CD4-positive, alpha-beta T cell treated with Interferon gamma for 1 hour (primary cell): ENCODE results near the gene SMC3.

ENCODE experiments used
- DNase-seq: peaks from one replicate; pipeline ENCODE4 v3.0.0-alpha.2; 2020

The SMC3 gene

DNA sequence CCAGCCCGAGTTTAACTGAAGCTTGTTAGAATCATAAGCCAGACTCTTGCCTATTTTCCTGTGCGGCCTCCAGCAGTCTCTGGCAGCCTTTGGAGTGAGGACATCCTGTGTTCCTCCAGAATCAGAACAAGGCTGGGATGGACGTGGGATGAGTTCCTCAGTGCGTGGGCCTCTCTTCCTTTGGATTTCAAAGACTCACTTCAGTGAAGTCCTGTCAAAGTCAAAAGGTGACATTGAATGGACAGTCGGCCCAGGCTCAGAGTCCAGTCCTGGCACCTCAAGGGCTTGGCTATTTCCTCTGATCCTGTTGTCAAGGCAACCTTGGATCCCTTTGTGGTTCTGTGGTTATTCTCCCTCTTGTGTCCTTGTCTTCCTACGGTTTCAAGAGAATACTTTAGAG is 21.4 kb upstream of the SMC3 start:
- no peak for DNase-seq

- no peak for DNase-seq
Observed at GRCh38 chr10:110546499-110547110, 20.9 kb upstream of the SMC3 start.

DNA sequence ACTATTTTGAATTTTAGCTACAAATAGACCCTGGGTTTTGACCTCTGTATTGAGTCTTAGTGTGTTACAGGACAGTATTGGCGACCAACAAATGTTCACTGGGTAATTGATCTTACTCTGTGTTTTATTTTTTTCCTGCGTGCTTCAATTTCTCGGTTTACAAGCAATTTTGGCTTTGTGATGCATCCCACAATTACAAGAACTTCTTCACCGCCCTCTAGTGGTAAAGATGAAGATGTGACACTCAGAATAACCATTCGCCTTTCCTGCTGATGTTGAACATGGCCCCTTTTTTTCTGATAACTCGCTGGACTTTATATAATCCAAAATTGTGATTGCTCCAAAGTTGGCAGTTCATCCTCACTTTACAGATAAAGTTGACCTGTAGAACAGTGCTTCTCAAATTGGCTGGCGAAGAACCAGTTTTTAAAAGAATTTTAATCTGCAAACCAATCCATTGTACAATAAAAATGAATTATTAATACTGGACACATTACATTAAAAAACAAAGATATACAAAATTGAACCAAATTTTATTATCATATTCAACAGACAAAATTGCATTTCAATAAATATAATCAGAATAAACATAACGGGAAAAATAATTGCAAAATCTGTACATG is 20.2 kb upstream of the SMC3 start:
- DNase-seq, result no peak

DNA sequence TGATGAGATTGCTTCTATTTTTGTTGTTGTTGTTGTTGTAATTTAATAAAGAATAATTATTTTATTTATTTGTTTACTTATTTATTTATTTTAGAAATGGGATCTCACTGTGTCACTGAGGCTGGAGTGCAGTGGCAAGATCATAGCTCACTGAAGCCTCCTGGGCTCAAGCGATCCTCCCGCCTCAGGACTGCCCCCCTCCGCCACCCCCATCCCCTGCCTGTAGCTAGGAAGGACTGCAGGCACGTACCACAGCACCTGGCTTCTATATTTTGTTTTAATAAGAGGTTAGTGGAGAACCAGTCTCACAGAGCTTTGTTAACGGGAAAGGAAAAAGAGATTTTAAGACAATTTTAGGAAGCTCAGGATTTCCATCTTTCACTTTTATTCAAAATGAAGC is 19.5 kb upstream of the SMC3 start:
- DNase-seq, result no peak

GRCh38 chr10:110549211-110549610 is 18.3 kb upstream of the SMC3 start:
- DNase-seq, result no peak

DNA sequence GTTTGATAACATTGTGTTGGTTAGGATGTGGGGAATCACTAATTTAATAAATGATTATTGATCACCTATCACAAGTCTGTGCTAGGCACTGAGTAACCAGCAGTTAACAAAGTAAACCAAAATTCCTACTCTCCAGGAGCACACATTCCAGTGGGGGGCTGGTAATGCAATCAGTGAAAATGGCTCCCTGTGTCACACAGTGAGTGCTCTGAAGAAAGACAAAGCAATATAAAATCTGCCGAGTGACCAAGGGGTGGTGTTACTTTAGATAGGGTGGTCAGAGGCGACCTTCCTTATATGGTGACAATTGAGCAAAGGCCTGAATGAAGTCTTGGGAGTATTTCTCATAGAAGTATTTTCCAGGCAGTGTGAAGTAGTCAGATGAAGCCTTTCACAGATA is 13.6 kb upstream of the SMC3 start:
- DNase-seq, result no peak

GRCh38 chr10:110556296-110556695 is 11.2 kb upstream of the SMC3 start:
- no peak for DNase-seq

DNA sequence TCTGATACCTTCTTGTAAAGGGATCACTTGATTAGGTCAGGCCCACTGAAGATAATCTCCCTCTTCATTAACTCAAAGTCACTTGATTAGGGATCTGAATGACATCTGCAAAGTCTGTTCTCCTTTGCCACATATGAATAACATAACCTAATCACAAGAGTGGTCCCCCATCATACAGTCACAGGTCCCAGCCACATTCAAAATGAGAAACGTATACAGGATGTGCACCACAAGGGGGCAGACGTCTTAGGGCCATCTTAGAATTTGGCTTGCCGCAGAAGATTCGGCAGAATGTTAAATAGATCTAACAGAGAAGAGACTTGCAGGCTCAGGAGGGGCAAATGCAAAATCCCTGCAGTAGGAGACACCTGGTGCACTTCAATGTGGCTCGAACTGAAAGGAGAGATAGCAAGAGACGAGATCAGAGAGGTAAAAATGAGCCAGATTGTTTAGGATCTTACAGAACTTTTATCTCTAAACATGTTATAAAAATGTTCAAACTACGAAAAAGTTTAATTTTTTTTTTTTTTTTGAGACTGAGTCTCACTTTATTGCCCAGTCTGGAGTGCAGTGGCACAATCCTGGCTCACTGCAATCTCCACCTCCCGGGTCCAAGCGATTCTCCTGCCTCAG is 10.4 kb upstream of the SMC3 start:
- peak; percentile 44 for DNase-seq

- no peak for DNase-seq
Observed at GRCh38 chr10:110558041-110558440, 9.5 kb upstream of the SMC3 start.

- no peak for DNase-seq
Observed at GRCh38 chr10:110560012-110560411, 7.5 kb upstream of the SMC3 start.

- no peak for DNase-seq
Observed at GRCh38 chr10:110561292-110561691, 6.2 kb upstream of the SMC3 start.

DNA sequence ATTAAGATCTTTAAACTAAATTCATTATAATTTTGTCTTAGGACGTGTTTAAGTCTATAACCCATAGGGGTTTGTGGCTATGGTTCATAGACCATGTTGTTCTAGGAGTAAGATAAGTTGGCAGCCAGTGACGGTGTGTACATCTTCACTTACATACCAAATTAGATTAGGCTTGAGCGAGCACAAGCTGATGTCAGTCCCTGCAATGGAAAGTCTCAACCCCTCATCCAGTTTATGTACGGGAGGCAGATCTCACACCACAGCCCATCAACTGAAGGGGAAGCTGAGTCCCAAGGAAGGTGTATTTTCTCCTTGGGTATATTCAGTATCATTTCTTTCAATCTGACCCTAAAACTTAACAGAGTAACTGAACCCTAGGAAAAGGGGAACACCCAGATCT is 5.1 kb upstream of the SMC3 start:
- DNase-seq, result no peak

GRCh38 chr10:110563132-110563531 is 4.4 kb upstream of the SMC3 start:
- DNase-seq, result no peak

GRCh38 chr10:110566472-110567200 is 859 bp upstream of the SMC3 start:
- no peak for DNase-seq

DNA sequence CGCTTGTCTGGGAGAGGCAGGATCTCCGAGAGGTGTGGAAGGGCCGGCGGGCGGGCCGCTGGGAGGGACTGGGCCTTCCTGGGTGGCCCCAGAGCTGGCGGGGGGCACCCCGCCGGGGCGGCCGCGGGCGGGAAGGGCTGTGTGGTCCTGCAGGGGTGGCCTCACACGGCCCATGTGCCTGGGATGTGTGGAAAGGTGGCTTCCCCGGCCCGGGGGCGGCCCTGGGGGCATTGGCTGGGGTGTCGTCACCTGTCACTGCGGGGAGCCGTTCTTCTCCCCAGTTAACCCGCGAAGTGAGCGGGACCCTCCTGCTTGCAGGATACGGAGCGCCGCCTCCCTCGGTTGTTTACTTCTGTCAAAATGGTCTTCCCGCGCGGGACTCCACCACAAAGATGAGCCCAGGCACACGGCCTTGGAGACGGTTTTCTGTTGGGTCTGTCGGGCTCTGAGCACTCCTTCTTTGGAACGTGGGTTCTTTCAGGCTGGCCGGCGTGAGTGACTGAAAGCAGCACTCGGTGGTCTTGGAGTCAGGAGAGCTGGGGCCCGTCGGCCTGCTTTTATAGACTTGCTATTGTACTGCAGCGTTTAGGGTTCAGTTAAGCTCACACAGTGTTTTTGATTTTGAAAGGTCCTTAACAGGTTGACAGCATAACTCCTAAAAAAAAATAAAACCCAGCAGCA is 700 bp downstream of the SMC3 start:
- DNase-seq, result peak; percentile 48

GRCh38 chr10:110569122-110569521 is 1.6 kb downstream of the SMC3 start:
- DNase-seq, result no peak

GRCh38 chr10:110569736-110570135 is 2.2 kb downstream of the SMC3 start:
- DNase-seq, result no peak

GRCh38 chr10:110571093-110571743 is 3.7 kb downstream of the SMC3 start:
- DNase-seq, result no peak

- no peak for DNase-seq
Observed at GRCh38 chr10:110572862-110573261, 5.4 kb downstream of the SMC3 start.

DNA sequence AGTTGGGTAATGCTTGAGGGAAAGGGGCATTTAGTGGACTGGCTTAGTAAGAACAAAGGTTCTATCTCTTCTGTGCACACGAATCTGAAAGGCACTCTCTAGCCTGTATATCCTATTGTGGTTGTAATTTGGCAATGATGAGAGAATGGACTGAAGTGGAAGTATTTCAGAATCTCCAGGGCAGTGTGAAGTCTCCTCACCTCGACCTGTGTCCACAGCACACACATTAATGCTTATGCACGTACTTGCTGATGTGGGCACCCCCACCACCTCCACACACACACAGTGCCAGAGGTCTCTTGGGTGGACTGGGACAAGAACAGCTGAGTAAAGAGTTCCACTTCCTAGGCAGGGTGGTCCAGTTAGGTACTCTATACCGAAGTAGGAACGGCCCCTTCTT is 6.9 kb downstream of the SMC3 start:
- no peak for DNase-seq

- no peak for DNase-seq
Observed at GRCh38 chr10:110576220-110576619, 8.7 kb downstream of the SMC3 start.

DNA sequence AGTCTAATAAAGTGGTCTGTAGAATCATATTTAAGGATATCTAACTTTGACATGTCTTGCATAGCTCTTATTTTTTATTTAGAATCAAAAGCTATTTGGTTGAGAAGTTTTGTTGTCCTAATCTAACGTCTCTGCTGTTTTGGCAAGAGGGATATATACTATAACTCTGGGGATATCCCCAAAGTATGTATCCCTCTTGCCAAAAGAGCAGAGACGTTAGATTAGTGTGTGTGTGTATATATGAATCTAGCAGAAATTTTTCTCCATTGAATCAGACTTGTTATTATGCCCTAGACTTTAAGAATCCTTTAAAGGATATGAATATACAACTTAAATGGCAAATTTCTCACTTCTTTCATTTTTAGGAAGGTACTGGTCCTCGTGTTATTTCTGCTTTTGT is 9.6 kb downstream of the SMC3 start:
- no peak for DNase-seq

- DNase-seq, result no peak
Observed at GRCh38 chr10:110584006-110584405, 16.5 kb downstream of the SMC3 start.
